Neuron (in vitro differentiated cells): ENCODE measurements around the gene HTT.

ENCODE experiments used
- H2AFZ ChIP-seq: one replicate; pipeline ENCODE4 v1.6.1; 2013; ENCODE audit warnings: low read depth, mild to moderate bottlenecking, inconsistent platforms, low read length, moderate library complexity
- H3K27me3 ChIP-seq: one replicate; pipeline ENCODE4 v1.6.1; 2013; ENCODE audit warnings: low read length; ENCODE audit not compliant: insufficient read depth
- H3K36me3 ChIP-seq: one replicate; pipeline ENCODE4 v1.6.1; 2013; ENCODE audit warnings: low read length; ENCODE audit not compliant: insufficient read depth
- H3K4me1 ChIP-seq: one replicate; pipeline ENCODE4 v1.6.1; 2013; ENCODE audit warnings: low read length; ENCODE audit not compliant: insufficient read depth
- H3K4me3 ChIP-seq: 2 replicates; pipeline ENCODE4 v1.5.1; 2013; ENCODE audit warnings: mild to moderate bottlenecking, low read length, moderate library complexity
- H3K9me3 ChIP-seq: one replicate; pipeline ENCODE4 v1.6.1; 2013; ENCODE audit warnings: low read length

HTT gene

DNA sequence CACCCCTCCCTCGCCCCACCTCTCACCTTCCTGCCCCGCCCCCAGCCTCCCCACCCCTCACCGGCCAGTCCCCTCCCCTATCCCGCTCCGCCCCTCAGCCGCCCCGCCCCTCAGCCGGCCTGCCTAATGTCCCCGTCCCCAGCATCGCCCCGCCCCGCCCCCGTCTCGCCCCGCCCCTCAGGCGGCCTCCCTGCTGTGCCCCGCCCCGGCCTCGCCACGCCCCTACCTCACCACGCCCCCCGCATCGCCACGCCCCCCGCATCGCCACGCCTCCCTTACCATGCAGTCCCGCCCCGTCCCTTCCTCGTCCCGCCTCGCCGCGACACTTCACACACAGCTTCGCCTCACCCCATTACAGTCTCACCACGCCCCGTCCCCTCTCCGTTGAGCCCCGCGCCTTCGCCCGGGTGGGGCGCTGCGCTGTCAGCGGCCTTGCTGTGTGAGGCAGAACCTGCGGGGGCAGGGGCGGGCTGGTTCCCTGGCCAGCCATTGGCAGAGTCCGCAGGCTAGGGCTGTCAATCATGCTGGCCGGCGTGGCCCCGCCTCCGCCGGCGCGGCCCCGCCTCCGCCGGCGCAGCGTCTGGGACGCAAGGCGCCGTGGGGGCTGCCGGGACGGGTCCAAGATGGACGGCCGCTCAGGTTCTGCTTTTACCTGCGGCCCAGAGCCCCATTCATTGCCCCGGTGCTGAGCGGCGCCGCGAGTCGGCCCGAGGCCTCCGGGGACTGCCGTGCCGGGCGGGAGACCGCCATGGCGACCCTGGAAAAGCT is at the start of gene HTT, which contains the start of gene HTT-AS:
Gene HTT (plus strand): TSS at position 604 of the 768 bp plus-strand sequence. CDS start 145 bp downstream, at position 749.
Gene HTT-AS (minus strand): TSS at position 461 of the 768 bp plus-strand sequence.
- peaks cover 23% of the 10 kb centered on the region for H3K4me1 ChIP-seq
- H3K4me3 ChIP-seq, result peak within 1 kb of the TSS; percentile 98
- no peaks in the 10 kb centered on the region for H3K36me3 ChIP-seq
- H2AFZ ChIP-seq, result peak within 1 kb of the TSS; percentile 87
- H3K9me3 ChIP-seq, result no peaks in the 10 kb centered on the region
- no peaks in the 10 kb centered on the region for H3K27me3 ChIP-seq

DNA sequence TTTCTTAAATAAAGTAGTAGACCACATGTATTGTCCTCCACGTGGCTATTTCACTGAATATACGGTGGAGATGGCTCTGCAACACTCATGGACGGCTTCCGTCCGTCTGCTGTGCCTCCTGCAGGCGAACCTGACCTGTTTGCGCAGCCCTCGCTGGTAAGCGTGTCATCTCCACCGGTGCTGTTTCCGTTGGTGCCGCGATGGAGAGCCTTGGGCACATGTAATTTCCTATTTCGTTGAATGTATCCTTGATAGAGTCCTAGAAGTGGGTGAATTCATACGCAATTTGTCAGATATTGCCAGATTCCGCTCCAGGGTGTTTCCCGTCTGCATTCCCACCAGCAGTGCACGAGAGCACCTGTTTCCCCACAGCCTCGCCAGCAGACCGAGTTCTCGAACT is 48.6 kb upstream of the HTT start:
- H3K4me3 ChIP-seq, result no peak overlapping the region
- no peaks in the 10 kb centered on the region for H3K4me1 ChIP-seq
- no peak overlapping the region for H2AFZ ChIP-seq
- H3K27me3 ChIP-seq, result no peaks in the 10 kb centered on the region
- H3K9me3 ChIP-seq, result peaks cover 7% of the 10 kb centered on the region
- H3K36me3 ChIP-seq, result no peaks in the 10 kb centered on the region

DNA sequence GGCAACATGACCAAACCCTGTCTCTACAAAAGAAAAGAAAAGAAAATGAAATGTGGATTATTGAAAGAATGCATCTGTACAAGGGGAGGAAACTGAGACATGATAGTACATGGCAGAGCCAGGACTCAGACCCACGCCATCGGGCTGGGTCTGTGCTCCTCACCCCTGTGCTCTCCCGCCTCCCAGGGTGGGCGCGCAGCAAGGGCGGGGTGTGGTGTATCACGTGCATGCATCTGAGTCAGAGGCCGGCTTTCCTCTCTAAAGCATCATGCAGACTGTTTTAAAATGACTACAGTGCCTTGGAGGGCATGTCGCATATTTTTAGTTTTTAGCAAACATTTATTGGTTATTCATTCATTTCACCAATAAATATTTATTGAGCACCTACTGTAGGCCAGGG is 47.9 kb upstream of the HTT start:
- H3K9me3 ChIP-seq, result peaks cover 7% of the 10 kb centered on the region
- H2AFZ ChIP-seq, result no peak overlapping the region
- H3K36me3 ChIP-seq, result no peaks in the 10 kb centered on the region
- no peaks in the 10 kb centered on the region for H3K27me3 ChIP-seq
- H3K4me1 ChIP-seq, result peaks cover 2% of the 10 kb centered on the region
- no peak overlapping the region for H3K4me3 ChIP-seq

DNA sequence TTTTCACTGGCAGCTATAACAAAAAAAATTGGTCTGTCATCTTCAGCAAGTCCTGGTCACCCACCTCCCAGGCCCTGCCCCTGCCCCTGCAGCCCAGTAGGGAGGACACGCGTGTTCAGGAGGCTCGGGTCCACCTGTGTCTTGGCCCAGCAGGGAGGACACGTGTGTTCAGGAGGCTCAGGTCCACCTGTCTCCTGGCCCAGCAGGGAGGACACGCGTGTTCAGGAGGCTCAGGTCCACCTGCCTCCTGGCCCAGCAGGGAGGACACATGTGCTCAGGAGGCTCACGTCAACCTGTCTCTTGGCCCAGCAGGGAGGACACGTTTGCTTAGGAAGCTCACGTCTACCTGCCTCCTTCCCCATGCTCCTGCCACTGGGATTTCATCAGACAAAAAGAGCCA is 45.0 kb upstream of the HTT start:
- no peaks in the 10 kb centered on the region for H3K36me3 ChIP-seq
- H3K9me3 ChIP-seq, result no peaks in the 10 kb centered on the region
- no peaks in the 10 kb centered on the region for H3K27me3 ChIP-seq
- peaks cover 7% of the 10 kb centered on the region for H3K4me1 ChIP-seq
- H2AFZ ChIP-seq, result no peak overlapping the region
- no peak overlapping the region for H3K4me3 ChIP-seq

DNA sequence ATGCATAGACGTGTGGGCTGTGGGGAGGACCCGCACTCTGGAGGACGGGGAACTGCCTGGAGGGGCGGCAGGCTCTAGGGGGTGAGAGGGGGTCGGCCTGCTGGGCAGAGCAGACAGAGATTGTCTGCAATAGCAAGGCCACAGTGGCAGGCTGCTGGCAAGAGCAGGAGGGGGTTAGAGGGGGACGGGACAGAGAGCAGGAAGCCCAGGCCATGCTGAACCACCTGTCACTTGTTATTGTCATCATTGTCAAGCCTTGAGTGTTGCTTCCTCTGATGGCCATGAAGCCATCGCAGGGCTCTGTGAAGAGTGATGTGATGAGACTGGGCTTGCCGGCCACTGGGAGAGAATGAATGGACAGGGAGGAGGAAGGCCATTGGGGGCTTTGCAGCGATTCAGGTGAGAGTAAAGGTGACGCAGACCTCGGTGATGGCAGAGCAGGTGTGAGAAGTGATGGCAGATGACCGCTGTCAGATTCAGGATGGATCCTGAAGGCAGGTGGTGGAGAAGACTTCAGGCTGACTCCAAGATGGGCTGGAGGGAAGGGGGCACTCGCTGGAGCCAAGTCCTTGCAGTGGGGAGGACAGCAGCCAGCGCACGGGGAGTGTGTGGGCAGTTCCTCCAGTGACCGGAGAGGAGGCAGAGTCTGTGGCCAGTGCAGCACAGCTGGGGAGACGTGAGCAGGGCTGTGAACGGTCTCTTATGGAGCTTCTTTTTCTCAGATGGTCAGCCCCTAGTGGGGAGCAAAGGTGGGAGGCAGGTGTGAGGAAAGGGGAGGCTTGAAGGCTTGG is 43.7 kb upstream of the HTT start:
- H3K9me3 ChIP-seq, result no peaks in the 10 kb centered on the region
- H2AFZ ChIP-seq, result no peak overlapping the region
- H3K4me1 ChIP-seq, result peaks cover 7% of the 10 kb centered on the region
- H3K27me3 ChIP-seq, result no peaks in the 10 kb centered on the region
- no peak overlapping the region for H3K4me3 ChIP-seq
- no peaks in the 10 kb centered on the region for H3K36me3 ChIP-seq

DNA sequence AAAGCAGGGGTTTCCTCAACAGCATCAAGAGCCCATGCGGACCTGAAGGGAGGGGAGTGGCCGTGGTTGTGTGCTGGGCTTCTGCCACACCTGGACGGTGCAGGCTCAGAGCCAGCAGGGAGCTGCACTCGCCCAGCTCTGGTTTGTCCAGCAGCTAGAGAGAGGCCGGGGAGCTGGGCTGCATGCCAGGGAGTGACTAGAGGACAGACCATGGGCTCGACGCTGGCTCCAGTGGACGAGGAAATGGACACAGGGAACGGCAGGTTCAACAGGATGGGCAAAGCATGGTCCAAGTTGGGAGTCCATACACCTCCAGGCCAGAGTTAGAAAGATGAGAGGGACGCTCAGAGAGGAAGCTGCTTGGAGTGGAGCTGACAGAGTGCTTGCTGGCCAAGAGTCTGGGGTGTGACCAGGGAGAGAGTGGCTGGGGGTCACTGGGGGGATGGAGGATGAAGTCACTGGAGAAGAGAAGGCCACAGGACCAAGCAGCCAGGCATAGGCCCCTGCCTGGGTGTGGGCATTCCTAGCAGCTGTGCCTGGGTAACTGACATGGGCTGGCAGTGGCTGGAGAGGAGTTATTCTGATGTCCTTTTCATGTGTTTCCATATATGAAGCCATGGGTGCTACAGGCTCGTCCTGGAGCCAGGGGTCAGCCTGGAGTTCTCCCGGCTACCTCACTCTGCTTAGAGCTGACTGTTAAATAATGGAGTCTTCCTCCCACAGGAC is 43.0 kb upstream of the HTT start:
- Histone ChIP-seq H2AFZ (no peak overlapping the region), H3K4me3 (no peak overlapping the region), H3K36me3 (no peaks in the 10 kb centered on the region), H3K9me3 (no peaks in the 10 kb centered on the region), H3K4me1 (peaks cover 7% of the 10 kb centered on the region), H3K27me3 (no peaks in the 10 kb centered on the region)

DNA sequence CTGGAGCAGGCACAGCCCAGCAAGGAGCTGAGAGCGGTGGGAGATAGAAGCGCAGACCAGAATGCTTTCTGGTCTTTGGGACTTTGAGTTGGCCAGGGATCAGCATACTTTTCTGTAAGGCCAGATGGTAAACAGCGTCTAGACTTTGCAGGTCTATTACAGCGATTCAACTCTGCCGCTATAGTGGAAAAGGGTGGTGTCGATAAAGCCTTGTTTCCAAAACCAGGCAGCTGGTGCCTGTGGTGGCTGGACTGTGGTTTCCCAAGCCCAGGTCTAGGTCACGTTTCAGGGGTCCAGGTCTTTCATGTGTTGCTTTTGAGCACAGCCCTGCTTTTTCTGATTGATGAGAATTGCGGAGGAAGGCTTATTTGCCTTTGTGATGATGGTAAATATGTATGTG is 40.2 kb upstream of the HTT start:
- Histone ChIP-seq H3K4me1 (peaks cover 13% of the 10 kb centered on the region), H3K4me3 (no peak overlapping the region), H3K36me3 (no peaks in the 10 kb centered on the region), H3K9me3 (no peaks in the 10 kb centered on the region), H2AFZ (no peak overlapping the region), H3K27me3 (no peaks in the 10 kb centered on the region)

DNA sequence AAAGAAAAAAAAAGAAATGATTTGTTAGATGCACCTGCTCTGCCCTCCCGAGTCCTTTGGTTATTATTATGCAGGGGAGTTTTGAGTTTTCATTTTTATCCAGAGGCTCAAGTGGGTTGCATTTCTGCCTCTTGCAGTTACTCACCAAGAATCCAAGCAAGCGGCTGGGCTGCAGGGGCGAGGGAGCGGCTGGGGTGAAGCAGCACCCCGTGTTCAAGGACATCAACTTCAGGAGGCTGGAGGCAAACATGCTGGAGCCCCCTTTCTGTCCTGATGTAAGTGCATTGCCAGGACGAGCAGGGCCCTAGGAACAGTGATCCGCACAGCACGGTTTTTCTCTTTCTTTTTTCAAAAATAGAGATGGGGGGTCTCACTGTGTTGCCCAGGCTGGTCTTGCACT is 39.2 kb upstream of the HTT start:
- Histone ChIP-seq H3K4me1 (peaks cover 13% of the 10 kb centered on the region), H3K9me3 (no peaks in the 10 kb centered on the region), H3K36me3 (no peaks in the 10 kb centered on the region), H3K4me3 (no peak overlapping the region), H3K27me3 (no peaks in the 10 kb centered on the region), H2AFZ (no peak overlapping the region)

DNA sequence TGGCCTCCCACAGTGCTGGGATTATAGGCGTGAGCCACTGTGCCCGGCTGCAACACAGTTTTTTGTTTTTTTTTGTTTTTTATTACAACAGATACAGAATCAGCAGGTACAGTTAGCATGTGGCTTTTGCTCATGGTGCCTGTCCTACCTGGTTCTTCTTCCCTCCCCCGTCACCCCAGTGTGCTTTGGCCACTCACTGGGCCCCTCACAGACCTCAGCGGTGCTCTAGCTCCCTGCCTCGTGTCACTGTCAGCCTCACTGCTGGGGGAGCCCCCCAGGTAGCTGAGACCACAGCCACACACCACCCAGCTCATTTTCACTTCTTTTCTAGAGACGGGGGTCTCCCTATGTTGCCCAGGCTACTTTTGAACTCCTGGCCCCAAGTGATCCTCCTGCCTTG is 38.8 kb upstream of the HTT start:
- no peak overlapping the region for H3K4me3 ChIP-seq
- H2AFZ ChIP-seq, result no peak overlapping the region
- H3K9me3 ChIP-seq, result no peaks in the 10 kb centered on the region
- peaks cover 13% of the 10 kb centered on the region for H3K4me1 ChIP-seq
- no peaks in the 10 kb centered on the region for H3K27me3 ChIP-seq
- no peaks in the 10 kb centered on the region for H3K36me3 ChIP-seq

DNA sequence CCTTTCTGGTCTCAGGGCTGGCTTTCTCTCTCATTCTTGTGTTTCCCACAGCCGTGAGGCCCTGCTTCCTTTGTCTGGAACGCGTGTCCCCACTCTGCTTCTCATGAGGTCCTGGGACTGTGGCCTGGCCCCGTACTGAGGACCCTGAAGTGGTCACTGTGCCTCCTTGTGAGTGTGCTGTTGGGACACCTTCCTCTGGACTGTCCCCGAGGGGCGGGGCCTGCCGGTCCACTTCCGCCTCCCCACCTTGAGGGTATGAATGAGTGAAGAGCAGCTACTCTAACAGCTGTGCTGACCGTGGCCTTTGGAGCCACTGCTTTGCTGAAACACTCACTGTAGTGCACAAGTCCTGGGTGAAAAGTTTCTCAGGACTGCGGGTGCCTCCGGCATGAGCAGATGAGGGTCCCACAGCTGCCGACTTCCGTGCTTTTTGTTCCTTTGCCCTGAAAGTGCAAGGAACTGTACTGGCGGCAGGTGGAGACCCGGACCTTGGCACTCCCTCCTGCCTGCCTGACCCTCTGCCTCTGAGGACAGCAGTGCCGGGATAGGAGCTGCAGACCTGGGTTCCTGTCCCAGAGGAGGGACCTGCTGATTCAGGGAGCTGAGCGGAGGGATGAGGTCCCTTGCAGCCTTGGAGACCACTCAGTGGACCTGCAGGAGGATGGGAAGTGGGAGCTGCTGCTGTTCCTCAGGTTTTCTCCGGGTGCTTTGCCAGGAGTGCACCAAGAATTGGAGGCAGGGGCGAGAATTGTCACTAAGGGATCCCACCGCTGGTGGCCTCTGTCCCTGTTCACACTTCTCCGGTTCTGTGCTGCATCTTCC is 38.1 kb upstream of the HTT start:
- H3K9me3 ChIP-seq, result no peaks in the 10 kb centered on the region
- no peaks in the 10 kb centered on the region for H3K27me3 ChIP-seq
- no peaks in the 10 kb centered on the region for H3K36me3 ChIP-seq
- H3K4me3 ChIP-seq, result no peak overlapping the region
- H2AFZ ChIP-seq, result no peak overlapping the region
- peaks cover 13% of the 10 kb centered on the region for H3K4me1 ChIP-seq

DNA sequence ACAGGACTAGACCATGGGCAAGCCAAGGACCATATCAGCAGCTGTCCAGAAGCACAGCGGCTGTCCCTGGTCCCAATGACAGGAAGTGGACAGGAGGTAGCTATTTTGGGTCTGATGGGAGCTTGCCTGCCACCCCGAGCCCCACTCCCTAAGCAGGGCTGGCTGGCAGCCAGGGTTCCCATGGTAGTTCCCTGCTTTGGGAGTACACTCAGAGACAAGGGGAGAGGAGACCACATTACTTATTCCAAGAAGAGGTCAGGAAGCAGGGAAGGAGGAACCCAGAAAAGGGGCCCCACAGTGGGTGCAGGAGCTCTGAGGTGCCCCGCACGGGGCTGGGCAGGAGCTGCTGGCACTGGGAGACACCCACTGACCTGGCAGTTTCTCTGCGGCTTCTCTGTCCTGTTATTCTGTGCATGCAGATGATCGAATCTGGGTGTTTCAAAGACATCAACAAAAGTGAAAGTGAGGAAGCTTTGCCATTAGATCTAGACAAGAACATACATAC is 36.5 kb upstream of the HTT start:
- Histone ChIP-seq H3K4me1 (peaks cover 20% of the 10 kb centered on the region), H3K27me3 (no peaks in the 10 kb centered on the region), H3K9me3 (no peaks in the 10 kb centered on the region), H3K36me3 (no peaks in the 10 kb centered on the region), H2AFZ (no peak overlapping the region), H3K4me3 (no peak overlapping the region)

DNA sequence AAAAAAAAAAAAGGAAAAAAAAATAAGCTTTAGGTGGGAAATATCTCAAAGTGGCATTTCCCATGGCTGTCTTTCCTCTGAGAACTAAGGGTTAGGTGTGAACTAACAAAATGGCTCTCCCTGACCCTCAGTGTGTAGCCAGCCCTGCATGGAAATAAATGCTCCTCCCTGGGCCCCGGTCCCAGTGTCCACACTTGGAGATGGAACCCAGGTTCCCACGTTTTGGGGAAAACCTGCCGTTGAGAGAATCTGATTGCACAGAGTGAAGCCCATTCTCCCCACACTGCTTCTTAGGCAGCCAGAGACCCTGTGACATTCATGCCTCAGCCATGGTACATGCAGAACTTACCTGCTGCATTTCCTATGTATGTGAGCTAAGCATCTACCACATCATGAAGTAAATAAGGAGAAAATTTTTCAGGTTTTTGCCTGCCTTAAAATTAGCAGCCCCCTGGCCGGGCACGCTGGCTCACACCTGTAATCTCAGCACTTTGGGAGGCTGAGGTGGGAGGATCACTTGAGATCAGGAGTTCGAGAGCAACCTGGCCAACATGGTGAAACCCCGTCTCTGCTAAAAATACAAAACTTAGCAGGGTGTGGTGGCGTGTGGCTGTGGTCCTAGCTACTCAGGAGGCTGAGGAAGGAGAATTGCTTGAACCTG is 34.6 kb upstream of the HTT start:
- no peaks in the 10 kb centered on the region for H3K9me3 ChIP-seq
- H3K27me3 ChIP-seq, result no peaks in the 10 kb centered on the region
- no peak overlapping the region for H3K4me3 ChIP-seq
- H3K4me1 ChIP-seq, result peaks cover 26% of the 10 kb centered on the region
- no peaks in the 10 kb centered on the region for H3K36me3 ChIP-seq
- H2AFZ ChIP-seq, result no peak overlapping the region
